Stimulated activated CD4-positive, alpha-beta T cell treated with anti-CD3 and anti-CD28 coated beads, Interleukin-2, amount 100 ng/mL, for 24 hours (primary cell): ENCODE data around the gene RBM20.
"Not testable (repeated sequence)": the region's sequence is repeated elsewhere in the genome, so short reads cannot be mapped to it uniquely, and the experiment has no call there.

ENCODE experiments used
- DNase-seq, 2 donors: peaks; one replicate each; pipeline ENCODE4 v3.0.0-alpha.2; 2020

RBM20 gene

DNA sequence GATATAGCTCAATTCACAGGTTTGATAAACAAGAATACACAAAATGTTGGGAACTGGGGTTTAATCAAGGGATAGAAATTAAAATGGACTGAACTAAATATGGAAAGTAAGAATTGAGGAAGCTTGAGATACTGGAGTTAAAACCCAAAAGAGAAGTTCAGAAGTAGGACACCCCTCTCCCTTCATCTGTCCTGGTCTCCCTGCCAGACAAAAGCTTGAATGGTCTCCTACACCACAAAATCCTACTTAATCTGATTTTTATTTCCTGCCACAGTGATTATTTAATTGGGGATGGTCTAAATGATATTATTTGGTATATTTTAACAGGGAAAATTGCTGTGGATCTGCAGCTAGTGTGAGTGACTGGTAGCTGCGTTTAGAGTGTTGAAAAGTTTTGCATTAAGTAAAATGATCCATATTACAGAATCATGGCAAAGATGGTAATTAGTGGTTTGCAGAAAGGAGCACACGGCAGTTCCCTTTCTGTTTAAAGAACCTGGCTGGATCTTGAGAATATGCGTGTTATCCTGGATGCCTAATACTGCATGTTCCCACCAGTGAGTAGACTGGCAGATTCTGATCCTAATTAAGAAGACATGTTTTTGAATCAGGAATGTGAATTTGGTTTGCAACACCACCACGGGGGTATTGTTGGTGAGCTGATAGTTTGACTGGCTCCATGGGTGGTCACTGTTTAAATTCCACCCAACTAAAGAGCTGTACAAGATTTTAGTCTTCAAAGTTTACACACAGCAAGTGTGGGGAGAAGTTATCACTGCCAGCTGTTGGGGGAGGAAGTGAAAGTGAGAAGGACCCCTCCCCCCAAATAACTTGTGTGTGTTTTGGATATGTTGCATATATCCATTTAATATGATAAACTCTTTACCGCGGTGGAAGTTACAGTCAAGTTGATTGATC is 5.5 kb downstream of the RBM20 start:
- DNase-seq, result no peak

DNA sequence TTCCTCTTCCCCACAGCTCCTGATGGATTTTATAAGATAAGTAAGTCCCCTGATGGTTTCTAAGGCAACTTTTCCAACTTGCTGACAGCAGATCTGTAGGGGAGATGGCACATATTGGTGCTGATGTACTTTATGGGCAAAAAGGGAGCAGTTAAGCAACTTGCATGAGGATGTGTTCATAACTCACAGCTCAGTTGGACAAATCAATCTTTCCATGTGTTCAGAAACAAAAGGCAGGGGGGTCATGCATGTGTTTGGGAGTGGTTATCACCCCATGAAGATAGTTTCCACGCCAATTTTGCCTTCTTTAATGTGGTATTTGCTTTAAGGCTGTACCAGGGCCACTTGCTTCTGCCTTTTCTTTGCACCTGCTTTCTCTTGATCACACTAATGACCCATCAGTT is 6.1 kb downstream of the RBM20 start:
- no peak for DNase-seq

DNA sequence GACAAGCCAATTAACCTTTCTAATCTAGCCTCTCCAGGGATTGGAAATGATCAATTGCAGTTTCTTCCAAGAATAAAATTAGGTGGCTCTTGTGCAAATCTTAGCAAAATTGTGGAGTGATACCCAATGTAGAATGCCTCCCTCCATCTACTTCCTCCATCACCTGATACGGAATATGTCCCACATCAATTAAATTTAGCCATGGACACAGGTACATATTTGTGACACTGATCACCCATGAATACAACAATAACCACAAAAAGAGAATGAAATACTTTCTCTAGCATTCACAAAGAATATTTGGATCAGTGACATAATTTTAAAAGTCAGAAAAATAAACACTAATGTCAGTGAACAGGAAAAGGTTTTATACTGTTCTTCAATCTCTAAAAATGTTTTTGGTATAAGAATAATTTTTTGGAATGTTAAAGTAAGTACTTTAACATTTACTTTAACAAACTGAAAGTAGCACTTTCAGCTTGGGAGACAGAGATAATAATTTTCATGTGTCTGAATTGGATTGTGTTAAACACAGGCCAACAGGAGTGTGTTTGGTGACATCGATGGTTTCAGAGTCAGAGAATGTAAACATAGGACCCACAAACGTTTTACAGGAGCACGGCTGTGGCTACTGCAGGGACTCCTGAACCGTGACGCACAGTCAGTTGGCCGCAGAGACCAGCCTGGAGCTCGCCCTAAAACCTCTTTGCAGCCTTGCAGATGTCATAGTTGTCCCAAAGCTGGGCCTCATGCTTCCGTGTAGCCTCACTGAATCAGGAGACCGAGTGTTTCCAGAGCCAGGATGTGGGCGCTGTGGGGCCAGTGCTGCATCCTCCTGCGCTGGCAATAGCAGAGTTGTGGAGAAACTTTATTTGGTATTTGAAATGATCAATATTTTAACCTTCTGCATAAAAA is 7.2 kb downstream of the RBM20 start:
- DNase-seq, result peak in 1 of 2 donors; percentile 23

DNA sequence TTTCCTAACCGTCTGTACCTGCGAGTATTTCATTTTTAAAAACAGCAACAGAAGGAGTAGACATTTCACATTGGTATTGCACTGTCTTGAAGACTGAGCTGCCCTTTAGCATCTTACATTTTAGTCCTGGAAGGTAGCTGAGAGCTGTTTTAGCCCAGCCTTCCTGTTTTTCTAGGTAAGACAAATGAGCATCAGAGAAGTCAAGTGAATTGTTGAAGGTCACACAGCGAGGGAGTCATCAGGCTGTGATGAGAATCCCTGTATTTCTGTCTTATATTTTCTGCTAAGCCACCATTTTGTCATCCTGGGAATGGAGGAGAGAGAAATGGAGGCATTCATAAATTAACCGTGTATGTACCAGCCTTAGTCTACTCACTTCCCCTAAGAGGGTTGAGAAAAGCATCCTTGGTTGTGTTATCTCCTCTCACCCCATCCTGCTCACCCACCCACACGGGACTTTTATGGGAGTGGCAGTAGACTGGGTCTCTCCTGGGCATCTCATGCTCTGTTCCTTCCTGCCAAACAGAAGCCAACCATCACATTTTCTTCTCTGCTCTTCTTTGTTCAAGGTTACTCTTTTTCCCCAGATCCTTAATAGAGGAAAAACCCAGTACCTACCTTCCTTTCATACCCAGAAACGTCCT is 8.5 kb downstream of the RBM20 start:
- no peak for DNase-seq

DNA sequence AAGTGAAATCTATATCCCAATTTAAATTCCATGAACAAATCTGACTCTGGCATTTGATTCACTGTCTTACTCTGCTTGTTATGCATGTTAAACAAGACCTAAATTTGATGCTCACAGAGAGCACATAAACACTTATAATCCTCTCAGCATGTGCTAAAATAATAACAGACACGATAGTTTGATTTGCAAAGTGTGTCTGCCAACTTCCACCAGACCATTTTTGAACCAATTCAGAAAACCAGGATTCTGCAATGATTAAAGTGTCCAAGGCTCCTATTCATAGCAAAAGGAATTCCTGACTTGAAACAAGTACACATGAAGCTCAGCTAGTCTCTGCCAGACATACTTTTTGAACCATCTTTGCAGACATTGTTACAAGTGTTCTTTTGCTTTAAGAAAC is 11.2 kb downstream of the RBM20 start:
- DNase-seq, result no peak

DNA sequence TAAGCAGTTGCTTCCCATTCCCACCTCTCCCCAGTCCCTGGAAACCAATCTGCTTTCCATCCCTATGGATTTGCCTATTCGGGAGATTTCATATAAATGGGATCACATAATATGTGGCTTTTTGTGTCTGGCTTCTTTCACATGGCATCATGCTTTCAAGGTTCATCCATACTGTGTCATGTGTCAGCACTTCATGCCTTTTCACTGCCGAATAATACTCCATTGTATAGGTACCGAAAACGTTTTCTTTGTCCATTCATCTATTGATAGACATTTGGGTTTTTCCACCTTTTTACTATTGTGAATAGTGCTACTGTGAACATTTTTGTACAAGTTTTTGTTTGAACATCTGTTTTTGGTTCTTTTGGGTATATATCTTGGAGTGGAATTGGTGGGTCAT is 12.5 kb downstream of the RBM20 start:
- no peak for DNase-seq

DNA sequence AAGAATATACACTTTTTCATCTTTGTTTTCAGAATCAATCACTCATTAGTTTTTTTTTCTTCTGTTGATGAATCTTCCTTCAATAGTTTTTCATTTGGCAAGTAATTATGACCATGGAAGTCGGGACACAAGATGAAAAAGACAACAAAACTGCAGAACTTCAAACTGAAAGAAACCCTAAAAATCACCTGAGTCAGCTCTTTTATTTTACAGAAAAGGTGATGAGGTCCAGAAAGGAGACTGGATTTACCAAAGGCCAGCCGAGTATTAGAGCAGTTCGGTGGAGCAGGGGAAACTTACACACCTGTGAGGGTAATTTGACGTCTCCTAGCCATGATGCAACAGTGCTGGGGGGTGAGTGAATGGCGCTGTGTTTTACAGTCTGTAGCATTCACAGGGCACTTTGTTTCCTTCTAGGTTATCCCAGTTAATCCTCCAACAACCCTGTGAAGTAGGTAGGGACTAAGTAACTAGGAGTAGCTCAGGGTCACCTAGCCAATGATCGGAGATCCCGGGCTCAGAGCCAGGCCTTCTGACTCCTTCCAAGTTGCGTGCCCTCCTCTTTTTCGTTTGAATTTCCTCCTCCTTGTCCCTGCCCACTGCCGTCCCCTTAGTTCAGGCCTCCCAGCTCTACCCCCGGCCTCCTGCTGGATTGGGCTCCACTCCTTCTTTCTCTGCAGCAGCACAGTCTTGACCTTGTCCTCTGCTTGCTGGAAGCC is 14.0 kb downstream of the RBM20 start:
- DNase-seq, result no peak

DNA sequence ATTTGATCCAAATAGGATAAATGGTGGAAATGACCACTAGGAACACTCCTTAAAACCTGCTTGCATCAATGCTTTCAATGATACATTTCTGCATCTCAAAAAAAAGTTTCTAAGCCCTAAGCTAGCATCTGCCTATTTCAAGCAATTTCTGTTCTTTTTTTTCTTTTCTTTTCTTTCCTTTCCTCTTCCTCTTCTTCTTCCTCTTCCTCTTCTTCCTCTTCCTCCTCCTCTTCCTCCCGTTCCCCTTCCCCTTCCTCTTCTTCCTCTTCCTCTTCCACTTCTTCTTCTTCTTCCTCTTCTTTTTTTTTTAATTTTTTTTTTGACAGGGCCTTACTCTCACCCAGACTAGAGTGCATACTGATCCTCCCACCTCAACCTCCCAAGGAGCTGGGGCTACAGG is 15.4 kb downstream of the RBM20 start:
- no peak for DNase-seq

DNA sequence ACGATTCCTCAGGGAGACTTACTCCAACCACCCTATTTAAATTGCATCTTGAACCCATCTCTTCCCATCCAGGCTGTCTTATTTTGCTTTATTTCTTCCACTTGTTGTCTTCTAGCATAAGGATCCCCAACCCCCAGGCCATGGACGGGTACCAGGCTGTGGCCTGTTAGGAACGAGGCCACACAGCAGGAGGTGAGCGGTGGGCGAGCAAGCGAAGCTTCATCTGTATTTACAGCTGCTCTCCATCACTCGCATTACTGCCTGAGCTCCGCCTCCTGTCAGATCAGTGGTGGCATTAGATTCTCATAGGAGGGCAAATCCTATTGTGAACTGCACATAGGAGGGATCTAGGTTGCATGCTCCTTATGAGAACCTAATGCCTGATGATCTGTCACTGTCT is 16.2 kb downstream of the RBM20 start:
- DNase-seq, result not testable (repeated sequence)

DNA sequence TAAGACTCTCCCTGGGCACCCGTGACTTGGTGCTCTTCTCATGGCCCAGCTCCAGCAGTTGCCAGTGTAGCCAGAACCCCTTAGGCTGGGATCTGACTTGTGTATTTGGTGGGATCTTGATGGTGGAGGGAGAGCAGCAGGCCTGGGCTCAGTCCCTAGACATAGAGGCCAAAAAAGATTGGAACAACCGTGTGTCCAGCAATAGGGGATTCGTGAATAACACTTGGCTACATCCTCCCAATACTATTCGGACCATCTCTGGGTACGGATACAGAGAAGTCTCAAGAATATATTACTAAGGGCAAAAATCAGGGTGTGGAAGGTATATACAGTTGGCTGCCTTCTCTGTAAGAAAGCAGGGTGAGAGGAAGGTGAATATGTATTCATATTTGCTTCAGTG is 17.2 kb downstream of the RBM20 start:
- no peak for DNase-seq

DNA sequence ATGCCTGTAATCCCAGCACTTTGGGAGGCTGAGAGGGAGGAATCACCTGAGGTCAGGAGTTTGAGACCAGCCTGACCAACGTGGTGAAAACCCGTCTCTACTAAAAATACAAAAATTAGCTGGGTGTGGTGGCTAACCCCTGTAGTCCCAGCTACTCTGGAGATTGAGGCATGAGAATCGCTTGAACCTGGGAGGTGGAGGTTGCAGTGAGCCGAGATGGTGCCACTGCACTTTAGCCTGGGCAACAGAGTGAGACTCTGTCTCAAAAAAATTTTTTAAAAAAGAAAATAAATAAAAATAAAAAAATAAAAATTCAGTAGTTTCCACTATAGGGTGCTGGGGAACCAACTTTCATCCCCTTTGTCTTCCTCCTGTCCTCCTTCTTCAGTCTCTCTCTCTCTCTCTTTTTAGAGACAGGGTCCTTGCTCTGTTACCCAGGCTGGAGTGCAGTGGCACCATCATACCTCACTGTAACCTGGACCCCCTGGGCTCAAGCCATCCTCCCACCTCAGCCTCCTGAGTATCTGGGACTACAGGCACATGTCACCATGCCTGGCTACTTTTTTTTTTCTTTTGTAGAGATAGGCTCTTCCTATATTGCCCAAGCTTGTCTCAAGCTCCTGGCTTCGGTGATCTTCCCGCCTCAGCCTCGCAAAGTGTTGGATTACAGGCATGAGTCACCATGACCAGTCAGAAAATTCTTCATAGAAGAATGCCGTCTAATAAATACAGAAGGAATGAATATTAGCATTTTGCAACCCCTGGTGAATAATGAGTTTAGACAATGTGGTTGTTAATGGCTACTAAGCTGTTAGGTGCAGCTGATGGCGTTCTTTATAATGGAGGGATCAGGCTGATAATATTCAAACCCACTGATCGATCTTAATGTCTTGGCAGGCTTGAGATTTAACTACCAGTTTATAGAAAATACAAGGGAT is 20.6 kb downstream of the RBM20 start:
- no peak for DNase-seq

DNA sequence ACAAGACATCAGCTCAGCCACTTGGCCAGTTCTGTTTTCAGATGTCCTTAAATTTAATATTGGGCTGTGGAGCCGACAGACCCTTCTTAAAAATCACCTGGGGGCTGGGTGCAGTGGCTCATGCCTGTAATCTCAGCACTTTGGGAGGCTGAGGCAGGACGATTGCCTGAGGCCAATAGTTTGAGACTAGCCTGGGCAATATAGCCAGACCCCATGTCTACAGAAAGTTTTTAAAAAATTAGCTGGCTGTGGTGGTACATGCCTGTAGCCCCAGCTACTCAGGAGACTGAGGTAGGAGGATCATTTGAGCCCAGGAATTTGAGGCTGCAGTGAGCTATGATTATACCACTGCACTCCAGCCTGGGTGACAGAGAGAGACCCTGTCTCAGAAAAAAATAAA is 22.1 kb downstream of the RBM20 start:
- not testable (repeated sequence) for DNase-seq

DNA sequence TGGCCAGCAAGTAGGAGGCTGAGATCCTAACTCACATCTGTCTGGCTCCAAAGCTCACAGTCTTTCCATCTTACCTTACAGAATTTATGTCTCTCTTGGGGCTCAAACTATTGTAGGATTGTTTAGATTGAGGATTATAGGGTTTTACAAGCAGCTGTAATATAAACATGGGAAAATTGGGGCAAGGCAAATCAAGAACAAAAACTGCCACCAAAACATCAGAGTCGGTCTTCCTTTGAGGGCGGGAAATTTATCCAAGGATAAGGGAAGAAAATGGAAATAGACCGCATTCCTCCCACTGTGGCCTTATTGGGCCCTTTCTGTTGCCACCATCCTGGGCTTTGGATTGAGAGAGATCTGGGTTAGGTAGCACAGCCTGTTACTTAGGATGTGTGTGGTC is 22.5 kb downstream of the RBM20 start:
- DNase-seq, result no peak

DNA sequence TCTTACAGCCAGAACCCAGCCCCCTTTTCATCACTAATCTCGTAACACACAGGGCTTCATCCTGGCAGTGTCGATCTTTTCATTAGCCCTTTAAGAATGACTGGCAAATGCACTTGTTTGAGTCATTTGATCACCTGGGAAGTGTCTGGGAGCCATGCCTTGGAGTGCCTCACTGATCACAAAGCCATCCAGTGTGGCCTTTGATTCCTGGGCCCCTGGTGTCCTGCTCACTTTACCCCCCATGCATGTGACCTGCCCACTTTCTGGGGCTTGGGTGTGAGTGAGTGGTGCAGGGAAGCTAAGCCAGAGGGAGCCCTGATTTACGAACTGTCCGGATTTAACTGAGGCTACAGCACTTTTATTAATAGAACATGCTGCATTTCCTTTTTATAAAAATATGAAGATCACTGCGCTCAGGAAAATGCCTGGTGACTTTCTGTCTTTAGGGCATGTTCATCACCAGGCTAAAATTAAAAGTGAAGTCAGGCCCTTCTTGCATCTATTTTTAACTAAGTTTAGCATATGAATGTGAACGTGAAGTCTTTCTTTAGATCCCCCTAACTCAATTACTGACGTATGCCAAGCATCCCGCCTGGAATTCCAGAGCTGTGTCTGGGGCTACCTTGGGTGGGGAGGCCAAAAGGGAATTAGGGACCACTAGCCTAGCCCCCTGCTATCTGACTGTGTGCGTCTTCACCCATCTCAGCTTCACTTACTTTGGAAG is 23.6 kb downstream of the RBM20 start:
- DNase-seq, result no peak

DNA sequence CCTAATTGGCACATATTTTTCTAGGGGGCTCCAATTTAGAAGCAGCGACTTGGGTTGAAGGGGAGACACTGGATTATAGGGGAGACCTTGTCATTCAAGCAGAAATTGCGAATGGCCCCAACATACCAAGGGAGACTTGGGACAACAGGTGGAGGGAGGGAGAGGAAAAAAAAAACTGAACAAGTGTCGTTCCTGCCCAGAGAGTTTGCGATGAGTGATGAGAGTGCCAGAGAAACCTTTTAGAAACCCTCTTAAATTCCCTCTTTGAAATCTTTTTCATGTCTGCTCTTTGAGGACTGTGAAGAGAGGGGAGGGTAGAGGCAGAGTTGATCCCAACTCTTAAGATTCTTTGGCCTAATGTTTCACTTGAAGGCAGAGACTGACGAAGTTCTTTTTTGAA is 24.3 kb downstream of the RBM20 start:
- DNase-seq, result no peak

DNA sequence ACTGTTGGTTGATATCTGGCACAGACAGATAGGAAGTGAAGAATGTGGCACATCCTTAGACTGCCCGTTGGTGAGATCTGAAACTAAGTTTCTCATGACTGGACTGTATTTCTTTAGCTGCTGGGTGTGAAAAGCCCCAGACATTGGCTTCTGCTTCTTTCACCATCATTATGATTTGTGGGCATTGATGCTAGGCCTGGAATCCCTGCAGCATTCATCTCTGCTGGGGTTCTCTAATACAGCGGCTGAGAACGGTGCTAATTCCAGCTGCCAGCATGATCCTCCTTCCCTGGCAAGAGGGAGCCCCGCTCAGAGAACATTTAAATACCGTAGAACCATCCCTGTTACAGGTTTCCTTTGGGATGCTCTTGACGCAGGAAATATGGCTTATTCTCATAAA is 26.2 kb downstream of the RBM20 start:
- no peak for DNase-seq

DNA sequence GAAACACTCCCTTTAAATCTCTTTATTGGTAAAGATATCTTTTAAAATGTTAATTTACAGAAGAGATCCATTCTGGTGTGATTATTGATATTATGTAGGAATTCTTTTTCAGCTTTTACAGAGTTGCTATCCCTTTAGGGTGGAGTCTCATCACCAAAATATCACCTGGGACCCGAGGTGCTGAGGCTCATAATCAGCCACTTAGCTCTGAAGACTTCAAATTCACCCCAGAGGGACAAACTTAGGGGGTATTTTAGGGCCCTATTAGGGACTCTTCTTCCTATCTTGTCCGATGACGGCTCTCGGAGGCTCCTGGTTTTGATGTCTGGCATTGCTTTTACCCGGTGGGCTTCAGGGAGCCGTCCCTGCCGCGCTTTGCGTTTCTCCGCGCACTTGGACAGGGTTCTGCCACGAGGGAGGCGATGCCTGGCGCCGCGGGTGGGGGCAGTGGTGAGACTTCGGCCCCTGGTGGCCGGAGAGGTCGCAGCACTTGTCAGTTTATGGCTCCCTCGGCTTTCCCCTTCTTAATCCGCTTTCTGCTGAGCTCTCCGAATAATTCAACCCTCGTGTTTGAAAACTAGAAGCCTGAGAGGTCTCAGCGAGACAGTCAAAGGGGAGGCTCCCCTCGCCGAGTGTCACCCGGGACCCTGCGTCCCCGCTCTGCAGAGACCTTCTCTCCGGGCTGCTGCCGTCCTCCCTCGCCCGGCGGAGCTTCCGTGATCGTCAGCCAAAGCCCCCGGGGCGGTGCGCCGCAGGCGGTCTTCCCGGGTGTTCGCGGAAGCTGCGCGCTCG is 27.8 kb downstream of the RBM20 start:
- peak; percentile 73 to 82 for DNase-seq

DNA sequence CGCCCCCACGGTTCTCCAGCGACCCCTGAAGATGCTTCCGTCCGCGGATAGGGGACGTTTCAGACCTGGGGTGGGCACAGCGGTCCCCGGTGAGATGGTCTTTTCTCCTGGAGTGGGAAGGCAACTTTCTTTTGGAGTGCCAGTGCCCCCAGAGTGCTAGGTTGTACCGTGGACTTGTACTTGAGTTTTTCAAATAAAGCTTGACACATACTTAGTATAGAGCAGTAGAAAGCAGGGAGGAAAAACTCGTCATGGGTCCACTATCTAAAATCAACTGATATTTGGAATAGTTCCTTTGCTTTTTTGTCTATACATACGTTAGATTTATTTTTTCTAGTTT is 28.4 kb downstream of the RBM20 start:
- no peak for DNase-seq

DNA sequence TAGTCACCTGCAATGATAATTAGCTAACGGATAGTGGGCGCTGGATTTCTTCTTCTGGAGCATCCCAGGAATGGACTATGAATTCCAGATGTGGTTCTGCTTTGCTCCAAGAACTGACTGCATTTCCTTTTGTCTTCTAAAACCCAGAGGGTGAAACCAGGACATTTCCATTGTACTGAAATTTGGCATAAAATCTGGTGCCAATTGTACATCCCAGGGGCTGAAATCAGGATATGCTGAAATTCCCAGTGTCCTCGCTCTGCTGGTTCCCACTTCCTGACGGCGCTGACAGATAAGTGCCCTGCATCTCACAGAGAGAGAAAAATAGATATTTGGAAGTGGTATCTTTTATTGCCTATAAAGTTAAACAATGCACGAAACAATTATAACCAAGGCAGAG is 31.9 kb downstream of the RBM20 start:
- DNase-seq, result no peak
